HG02885 (cell line): ENCODE data around the gene RTP3.
"Not testable (repeated sequence)": the region's sequence is repeated elsewhere in the genome, so short reads cannot be mapped to it uniquely, and the experiment has no call there.

Source experiments
- ATAC-seq: cut with Tn5 transposase; IDR thresholded peaks from one replicate; pipeline ENCODE4 v1.9.1; 2021; ENCODE audit warnings: mild to moderate bottlenecking; ENCODE audit not compliant: unreplicated experiment, poor library complexity

Gene RTP3

GRCh38 chr3:46542801-46543201, 45.0 kb downstream of the RTP3 start:
- ATAC-seq = no peak

DNA sequence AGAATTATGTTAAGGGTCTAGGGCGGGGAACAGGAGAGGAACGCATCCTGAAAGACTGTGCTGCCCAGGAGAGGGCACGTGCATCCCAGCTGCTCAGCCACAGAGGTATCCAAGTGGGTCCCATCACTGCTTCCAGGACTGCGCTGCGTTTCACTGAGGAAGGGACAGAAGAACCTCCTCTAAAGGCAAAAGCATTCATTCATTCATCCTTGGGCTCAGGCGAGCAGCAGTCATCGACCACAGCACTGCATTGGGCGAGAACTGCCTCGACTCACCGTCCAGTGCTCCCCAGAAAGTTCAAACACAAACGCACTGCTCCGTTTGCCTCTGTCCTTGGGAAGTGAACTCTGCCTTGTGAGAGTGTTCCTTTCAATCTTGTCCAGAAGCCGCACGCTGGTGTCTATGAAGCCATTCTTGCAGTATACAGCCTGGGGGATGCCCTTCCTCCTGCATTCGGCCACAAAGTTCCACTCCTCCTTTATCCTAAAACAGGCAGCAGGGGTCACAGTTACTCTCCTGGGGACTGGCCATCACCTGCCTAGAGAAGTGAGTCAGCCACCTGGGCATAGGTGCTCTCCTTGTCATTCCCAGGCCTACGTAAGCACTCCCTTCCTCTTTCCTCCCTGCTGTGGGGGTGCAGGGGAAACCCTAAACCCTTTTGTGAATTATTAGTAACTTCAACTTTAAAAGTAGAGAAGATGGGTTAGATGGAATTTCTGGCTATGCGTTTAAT, 47.2 kb downstream of the RTP3 start:
- ATAC-seq = no peak

- ATAC-seq = no peak
These were observed 48.2 kb downstream of the RTP3 start for GRCh38 chr3:46545818-46546630.

- ATAC-seq = no peak
These were observed 49.2 kb downstream of the RTP3 start for GRCh38 chr3:46546896-46547440.

DNA sequence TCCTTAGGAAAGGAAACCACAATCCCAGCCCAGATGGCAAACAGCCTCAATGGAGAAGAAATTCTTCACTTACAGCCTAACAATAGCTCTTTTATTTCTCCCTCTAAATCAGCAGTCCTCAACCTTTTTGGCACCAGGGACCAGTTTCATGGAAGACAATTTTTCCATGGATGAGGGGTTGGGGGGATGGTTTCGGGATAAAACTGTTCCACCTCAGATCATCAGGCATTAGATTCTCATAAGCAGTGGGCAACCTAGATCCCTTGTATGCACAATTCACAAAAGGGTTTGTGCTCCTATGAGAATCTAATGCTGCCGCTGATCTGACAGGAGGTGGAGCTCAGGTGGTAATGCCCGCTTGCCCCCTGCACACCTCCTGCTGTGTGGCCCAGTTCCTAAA, 50.8 kb downstream of the RTP3 start:
- ATAC-seq = not testable (repeated sequence)

GRCh38 chr3:46549408-46549904, 51.7 kb downstream of the RTP3 start:
- ATAC-seq = no peak

GRCh38 chr3:46549989-46550388, 52.2 kb downstream of the RTP3 start:
- no peak for ATAC-seq
